Subcutaneous abdominal adipose tissue (tissue), 5 donors: Measurements from ENCODE around the gene VPS4A.

Experiments
- H3K27ac ChIP-seq: one replicate; pipeline ENCODE4 v1.7.0; 2013; ENCODE audit warnings: low read depth, mild to moderate bottlenecking, inconsistent platforms, low read length, moderate library complexity
- H3K27me3 ChIP-seq, 5 donors: one replicate each; pipeline ENCODE4 v1.7.0; 2013; ENCODE audit warnings: low read length in 5 of 5, inconsistent platforms in 1 of 5; ENCODE audit not compliant: control insufficient read depth in 5 of 5, insufficient read depth in 4 of 5
- H3K36me3 ChIP-seq, 5 donors: one replicate each; pipeline ENCODE4 v1.7.0; 2013; ENCODE audit warnings: low read length in 5 of 5; ENCODE audit not compliant: control insufficient read depth in 5 of 5, insufficient read depth in 5 of 5
- H3K4me1 ChIP-seq, 5 donors: one replicate each; pipeline ENCODE4 v1.7.0; 2013; ENCODE audit warnings: low read length in 5 of 5, mild to moderate bottlenecking in 3 of 5, moderate library complexity in 1 of 5; ENCODE audit not compliant: control insufficient read depth in 5 of 5, insufficient read depth in 5 of 5
- H3K4me3 ChIP-seq, 5 donors: one replicate each; pipeline ENCODE4 v1.7.0; 2013; ENCODE audit warnings: low read length in 5 of 5, low read depth in 1 of 5
- H3K9ac ChIP-seq, 5 donors: one replicate each; pipeline ENCODE4 v1.7.0; 2013; ENCODE audit warnings: low read length in 5 of 5, mild to moderate bottlenecking in 4 of 5, moderate library complexity in 3 of 5
- H3K9me3 ChIP-seq, 5 donors: one replicate each; pipeline ENCODE4 v1.7.0; 2013; ENCODE audit warnings: low read length in 5 of 5; ENCODE audit not compliant: control insufficient read depth in 5 of 5
- donor health status: healthy.
- donor health status: healthy.
- donor health status: healthy.
- donor health status: healthy.
- donor health status: healthy.

VPS4A gene

GRCh38 chr16:69324585-69325253 lies 13.6 kb downstream of the VPS4A start:
- Histone ChIP-seq H3K9ac (no peak overlapping the region), H3K27me3 (no peaks in the 10 kb centered on the region), H3K4me3 (no peak overlapping the region), H3K4me1 (peaks cover 7 to 54% (median 37%) of the 10 kb centered on the region in 5 donors), H3K27ac (no peak overlapping the region), H3K36me3 (peaks cover 0 to 73% (median 64%) of the 10 kb centered on the region in 5 donors), H3K9me3 (no peaks in the 10 kb centered on the region)

GRCh38 chr16:69325784-69326171 lies 14.6 kb downstream of the VPS4A start:
- Histone ChIP-seq H3K4me3 (no peak overlapping the region), H3K27me3 (no peaks in the 10 kb centered on the region), H3K27ac (no peak overlapping the region), H3K4me1 (peaks cover 7 to 59% (median 43%) of the 10 kb centered on the region in 5 donors), H3K36me3 (peaks cover 0 to 63% (median 54%) of the 10 kb centered on the region in 5 donors), H3K9ac (peak overlapping the region in 1 of 5 donors; percentile 23), H3K9me3 (no peaks in the 10 kb centered on the region)

- H3K4me3 ChIP-seq = no peak overlapping the region
- H3K36me3 ChIP-seq = peaks cover 0 to 57% (median 48%) of the 10 kb centered on the region in 5 donors
- peak overlapping the region in 1 of 5 donors; percentile 23 for H3K9ac ChIP-seq
- H3K27me3 ChIP-seq = no peaks in the 10 kb centered on the region
- H3K27ac ChIP-seq = no peak overlapping the region
- peaks cover 7 to 64% (median 49%) of the 10 kb centered on the region in 5 donors for H3K4me1 ChIP-seq
- H3K9me3 ChIP-seq = no peaks in the 10 kb centered on the region
Measured at GRCh38 chr16:69326172-69326873, 15.2 kb downstream of the VPS4A start.

DNA sequence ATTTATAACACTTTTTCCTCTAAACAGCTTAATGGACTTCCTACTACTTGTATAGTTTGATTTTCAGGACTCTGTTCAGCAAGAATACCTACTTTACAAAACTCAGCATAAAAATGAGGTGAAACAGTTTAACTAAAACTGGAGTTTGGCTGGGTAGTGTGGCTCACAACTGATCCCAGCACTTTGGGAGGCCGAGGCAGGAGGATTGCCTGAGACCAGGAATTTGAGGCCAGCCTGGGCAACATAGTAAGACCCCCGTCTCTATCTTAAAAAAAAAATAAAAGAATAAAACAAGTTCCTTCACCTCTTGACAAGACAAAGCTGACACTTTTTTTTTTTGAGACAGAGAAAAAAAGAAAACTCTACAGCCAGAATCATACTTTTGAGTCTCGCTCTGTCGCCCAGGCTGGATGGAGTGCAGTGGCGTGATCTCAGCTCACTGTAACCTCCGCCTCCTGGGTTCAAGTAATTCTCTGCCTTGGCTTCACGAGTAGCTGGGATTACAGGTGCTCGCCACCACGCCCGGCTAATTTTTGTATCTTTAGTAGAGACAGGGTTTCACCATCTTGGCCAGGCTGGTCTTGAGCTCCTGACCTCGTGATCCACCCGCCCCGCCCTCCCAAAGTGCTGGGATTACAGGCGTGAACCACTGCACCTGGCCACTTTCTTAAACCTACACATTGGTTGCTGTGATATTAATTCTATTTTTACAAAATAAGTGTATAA lies 16.6 kb downstream of the VPS4A start:
- Histone ChIP-seq H3K4me3 (no peak overlapping the region), H3K27me3 (no peaks in the 10 kb centered on the region), H3K9me3 (no peaks in the 10 kb centered on the region), H3K36me3 (peaks cover 0 to 55% (median 43%) of the 10 kb centered on the region in 5 donors), H3K4me1 (peaks cover 7 to 64% (median 49%) of the 10 kb centered on the region in 5 donors), H3K27ac (no peak overlapping the region), H3K9ac (peak overlapping the region in 1 of 5 donors; percentile 68)

DNA sequence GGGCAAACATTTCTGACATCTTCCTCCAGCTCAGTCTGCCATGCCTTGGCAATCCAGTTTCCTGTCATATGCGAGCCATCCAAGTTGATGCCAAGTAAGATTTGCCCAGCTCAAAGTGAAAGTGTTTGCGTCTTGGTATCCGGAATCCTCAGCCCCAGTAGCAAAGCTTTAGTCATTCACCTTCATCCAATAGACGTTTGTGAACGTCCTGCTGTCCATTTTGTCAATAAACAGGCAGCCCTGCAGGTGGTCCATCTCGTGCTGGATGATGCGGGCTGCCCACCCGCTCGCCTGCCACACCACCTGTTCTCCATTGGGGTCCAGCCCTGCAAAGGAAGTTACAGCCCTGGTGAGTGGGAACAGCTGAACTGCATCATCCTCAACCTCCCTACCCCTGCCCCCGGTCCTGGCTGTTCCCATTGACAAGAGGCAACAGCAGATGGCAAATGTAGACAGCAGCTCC lies 17.7 kb downstream of the VPS4A start:
- Histone ChIP-seq H3K9me3 (no peaks in the 10 kb centered on the region), H3K4me1 (peaks cover 7 to 59% (median 47%) of the 10 kb centered on the region in 5 donors), H3K27ac (peak overlapping the region; percentile 76), H3K27me3 (no peaks in the 10 kb centered on the region), H3K9ac (peak overlapping the region in 3 of 5 donors; percentile 21 to 80 (median 68)), H3K4me3 (peak overlapping the region; percentile 17 to 90 (median 73)), H3K36me3 (peaks cover 0 to 55% (median 43%) of the 10 kb centered on the region in 5 donors)

- Histone ChIP-seq H3K9ac (peak overlapping the region in 4 of 5 donors; percentile 40 to 82 (median 74)), H3K9me3 (no peaks in the 10 kb centered on the region), H3K27me3 (no peaks in the 10 kb centered on the region), H3K4me3 (peak overlapping the region; percentile 72 to 90 (median 78)), H3K36me3 (peaks cover 0 to 55% (median 45%) of the 10 kb centered on the region in 5 donors), H3K27ac (peak overlapping the region; percentile 76), H3K4me1 (peaks cover 7 to 51% (median 40%) of the 10 kb centered on the region in 5 donors)
Measured at GRCh38 chr16:69329369-69330285, 18.5 kb downstream of the VPS4A start.

DNA sequence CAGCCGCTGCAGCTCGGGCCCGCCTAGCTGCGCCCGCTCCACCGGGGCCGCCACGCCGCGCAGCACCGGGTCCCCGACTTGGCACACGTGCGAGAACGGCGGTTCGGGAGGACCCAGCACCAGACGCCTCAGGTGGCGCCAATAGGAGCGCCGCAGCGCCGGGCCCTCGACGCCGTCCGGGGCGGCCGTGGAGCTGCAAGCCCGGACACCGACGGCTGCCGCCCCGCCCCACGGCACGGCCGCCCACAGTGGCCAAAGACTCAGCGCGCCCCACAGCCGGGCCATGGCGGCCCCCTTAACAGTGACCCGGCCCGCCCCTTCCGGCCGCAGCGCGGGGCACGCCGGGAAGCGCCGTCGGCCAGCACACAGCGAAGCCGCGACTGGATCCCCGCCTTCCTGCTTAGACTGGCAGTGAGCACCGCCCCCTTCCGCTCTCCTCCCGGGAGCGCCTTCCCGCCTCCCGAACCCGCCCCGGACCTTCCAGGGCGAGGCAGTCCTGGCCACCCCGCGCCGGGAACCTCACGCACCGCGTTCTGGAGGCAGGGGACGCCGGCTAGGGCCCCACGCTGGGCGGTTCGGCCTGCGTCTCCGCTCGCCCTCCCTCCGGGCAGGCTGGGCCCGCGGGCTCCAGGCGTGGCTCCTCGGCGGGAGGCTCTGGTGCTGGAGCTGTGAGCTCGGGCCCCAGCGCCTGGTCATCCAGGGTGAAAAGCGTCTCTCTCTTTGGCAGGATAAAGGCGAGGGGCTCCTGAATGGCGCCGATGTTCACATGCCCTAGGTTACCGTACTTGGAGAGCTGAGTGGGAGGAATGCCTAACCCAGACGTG lies 19.3 kb downstream of the VPS4A start, which contains the start of gene PDF:
Gene PDF, minus strand, starts transcription at position 303 of the 824 bp plus-strand sequence. Its CDS starts 18 bp downstream, at position 285.
- peaks cover 7 to 49% (median 39%) of the 10 kb centered on the region in 5 donors for H3K4me1 ChIP-seq
- peak within 1 kb of the TSS; percentile 76 for H3K27ac ChIP-seq
- no peaks in the 10 kb centered on the region for H3K9me3 ChIP-seq
- peak within 1 kb of the TSS; percentile 16 to 91 (median 83) for H3K9ac ChIP-seq
- peak within 1 kb of the TSS; percentile 72 to 90 (median 78) for H3K4me3 ChIP-seq
- peaks cover 0 to 57% (median 47%) of the 10 kb centered on the region in 5 donors for H3K36me3 ChIP-seq
- no peaks in the 10 kb centered on the region for H3K27me3 ChIP-seq

DNA sequence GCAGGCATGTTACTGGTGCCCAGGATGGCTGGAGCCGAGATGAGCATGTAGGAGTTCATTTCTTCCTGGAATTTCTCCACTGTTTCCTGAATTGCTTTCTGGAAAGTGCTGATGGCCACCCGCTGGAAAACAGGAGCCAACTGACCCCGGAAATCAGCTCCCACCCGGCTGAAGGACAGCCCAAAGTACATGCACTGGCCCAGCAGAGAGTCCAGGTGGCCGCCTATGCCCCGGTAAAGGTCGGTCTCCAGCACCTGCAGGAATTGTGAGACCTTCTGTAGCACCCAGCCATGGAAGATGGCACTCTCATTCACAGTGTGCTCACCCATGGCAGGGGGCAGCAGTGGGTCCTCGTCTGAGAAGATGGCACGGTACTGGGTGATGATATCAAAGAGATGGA lies 23.5 kb downstream of the VPS4A start:
- H3K4me1 ChIP-seq = peaks cover 2 to 31% (median 25%) of the 10 kb centered on the region in 5 donors
- no peak overlapping the region for H3K4me3 ChIP-seq
- H3K36me3 ChIP-seq = peaks cover 5 to 48% (median 42%) of the 10 kb centered on the region in 5 donors
- H3K9me3 ChIP-seq = no peaks in the 10 kb centered on the region
- H3K27me3 ChIP-seq = no peaks in the 10 kb centered on the region
- no peak overlapping the region for H3K9ac ChIP-seq
- H3K27ac ChIP-seq = no peak overlapping the region
